ENCODE results near the gene SQSTM1. TPM values are rescaled to one million over a fixed set of nuclear protein-coding genes. Genes with fewer than 3 reads are reported as not detected.

SQSTM1 gene
- total and polyA plus RNA-seq, 4 donors = 152 to 404 (median 345) TPM

- no peaks in the 10 kb centered on the region for H3K4me1 ChIP-seq (ENCODE audit: control insufficient read depth in 1 of 2, insufficient read depth in 2 of 2, low read length in 2 of 2)
- H3K36me3 ChIP-seq (ENCODE audit: control insufficient read depth in 1 of 2, insufficient read depth in 2 of 2, low read length in 1 of 2) = no peaks in the 10 kb centered on the region
- intact Hi-C loops (cut with DNase I) = loop anchor here in 1 of 2 donors (10.0 kb wide), 2 partner anchors 68 to 118 kb away; no protein-coding TSS in a partner anchor
- no peak overlapping the region for H3K4me3 ChIP-seq (ENCODE audit: low read length in 2 of 2)
- no peak overlapping the region for H3K27ac ChIP-seq (ENCODE audit: low read depth in 1 of 2, low read length in 2 of 2)
- WGBS, 2 donors = 88 to 91% methylated on average over 20 to 24 of the region's 24 CpGs
- no peaks in the 10 kb centered on the region for H3K27me3 ChIP-seq (ENCODE audit: control insufficient read depth in 1 of 2, insufficient read depth in 2 of 2, low read length in 1 of 2)
- H3K9me3 ChIP-seq (ENCODE audit: control insufficient read depth, low read length) = no peaks in the 10 kb centered on the region
- ATAC-seq (ENCODE audit: low FRiP score) (peak; percentile 5), DNase-seq (peak in 1 of 2 donors; percentile 76)
These were observed 27.9 kb upstream of the SQSTM1 start for GRCh38 chr5:179792612-179793467.

DNA sequence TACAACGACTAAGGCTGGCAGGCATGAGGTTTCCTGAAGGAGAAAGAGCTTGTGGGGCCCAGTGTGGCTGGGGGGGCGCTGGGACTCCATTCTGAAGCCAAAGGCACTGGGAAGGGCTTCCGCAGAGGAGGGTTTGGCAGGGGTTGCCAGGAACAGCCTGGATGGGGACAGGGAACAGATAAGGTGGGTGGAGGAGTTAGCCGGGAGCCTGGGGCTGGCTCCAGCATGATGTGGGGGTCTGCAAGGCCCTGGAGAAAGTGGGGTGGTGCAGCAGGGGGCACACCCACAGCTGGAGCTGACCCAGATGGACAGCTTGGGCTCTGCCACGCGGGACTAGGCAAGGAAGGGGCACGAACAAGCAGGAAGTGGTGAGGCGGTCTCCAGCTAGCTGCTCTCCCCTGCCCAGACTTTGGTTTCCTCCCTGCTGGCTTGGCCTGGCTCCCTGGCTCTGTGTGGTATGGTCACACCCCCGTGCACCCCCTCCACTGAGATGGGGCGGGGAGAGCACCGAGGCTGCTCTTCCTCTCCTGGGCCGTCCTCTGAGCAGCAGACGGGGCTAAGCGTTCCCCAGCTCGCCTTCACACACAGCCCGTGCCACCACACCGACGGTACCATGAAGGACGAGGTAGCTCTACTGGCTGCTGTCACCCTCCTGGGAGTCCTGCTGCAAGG, 27.1 kb upstream of the SQSTM1 start, which contains the start of gene LTC4S:
TSS of gene LTC4S (plus strand) at position 519 of the 672 bp plus-strand sequence. CDS start at position 614, 95 bp downstream.
- H3K27ac ChIP-seq (ENCODE audit: low read depth in 1 of 2, low read length in 2 of 2) = no peak within 1 kb of the TSS
- no peaks in the 10 kb centered on the region for H3K27me3 ChIP-seq (ENCODE audit: control insufficient read depth in 1 of 2, insufficient read depth in 2 of 2, low read length in 1 of 2)
- intact Hi-C loops (cut with DNase I) = loop anchor here in 1 of 2 donors (10.0 kb wide), 2 partner anchors 69 to 119 kb away; no protein-coding TSS in a partner anchor
- no peaks in the 10 kb centered on the region for H3K9me3 ChIP-seq (ENCODE audit: control insufficient read depth, low read length)
- no peak within 1 kb of the TSS for H3K4me3 ChIP-seq (ENCODE audit: low read length in 2 of 2)
- no peaks in the 10 kb centered on the region for H3K4me1 ChIP-seq (ENCODE audit: control insufficient read depth in 1 of 2, insufficient read depth in 2 of 2, low read length in 2 of 2)
- no peaks in the 10 kb centered on the region for H3K36me3 ChIP-seq (ENCODE audit: control insufficient read depth in 1 of 2, insufficient read depth in 2 of 2, low read length in 1 of 2)
- DNase-seq (peak; percentile 91 to 95), ATAC-seq (ENCODE audit: low FRiP score) (peak; percentile 75)
- 4 to 5% methylated on average over 19 of the region's 19 CpGs for WGBS, 2 donors

GRCh38 chr5:179794171-179794570, 26.5 kb upstream of the SQSTM1 start:
- intact Hi-C loops (cut with DNase I) = loop anchor here in 1 of 2 donors (10.0 kb wide), 2 partner anchors 69 to 119 kb away; no protein-coding TSS in a partner anchor
- H3K4me1 ChIP-seq (ENCODE audit: control insufficient read depth in 1 of 2, insufficient read depth in 2 of 2, low read length in 2 of 2) = no peaks in the 10 kb centered on the region
- H3K27me3 ChIP-seq (ENCODE audit: control insufficient read depth in 1 of 2, insufficient read depth in 2 of 2, low read length in 1 of 2) = no peaks in the 10 kb centered on the region
- no peak overlapping the region for H3K27ac ChIP-seq (ENCODE audit: low read depth in 1 of 2, low read length in 2 of 2)
- no peak overlapping the region for H3K4me3 ChIP-seq (ENCODE audit: low read length in 2 of 2)
- DNase-seq (no peak), ATAC-seq (ENCODE audit: low FRiP score) (no peak)
- 82 to 90% methylated on average over 3 of the region's 3 CpGs for WGBS, 2 donors
- H3K9me3 ChIP-seq (ENCODE audit: control insufficient read depth, low read length) = no peaks in the 10 kb centered on the region
- H3K36me3 ChIP-seq (ENCODE audit: control insufficient read depth in 1 of 2, insufficient read depth in 2 of 2, low read length in 1 of 2) = peaks cover 0 to 2% of the 10 kb centered on the region in 2 donors

GRCh38 chr5:179794575-179794974, 26.1 kb upstream of the SQSTM1 start:
- ATAC-seq (ENCODE audit: low FRiP score) = no peak
- intact Hi-C loops (cut with DNase I) = loop anchor here in 1 of 2 donors (10.0 kb wide), 2 partner anchors 70 to 120 kb away; no protein-coding TSS in a partner anchor
- no peaks in the 10 kb centered on the region for H3K9me3 ChIP-seq (ENCODE audit: control insufficient read depth, low read length)
- DNase-seq = no peak
- peaks cover 0 to 3% of the 10 kb centered on the region in 2 donors for H3K36me3 ChIP-seq (ENCODE audit: control insufficient read depth in 1 of 2, insufficient read depth in 2 of 2, low read length in 1 of 2)
- H3K4me1 ChIP-seq (ENCODE audit: control insufficient read depth in 1 of 2, insufficient read depth in 2 of 2, low read length in 2 of 2) = no peaks in the 10 kb centered on the region
- WGBS, 2 donors = 96% methylated on average over 3 of the region's 3 CpGs
- H3K4me3 ChIP-seq (ENCODE audit: low read length in 2 of 2) = no peak overlapping the region
- H3K27me3 ChIP-seq (ENCODE audit: control insufficient read depth in 1 of 2, insufficient read depth in 2 of 2, low read length in 1 of 2) = no peaks in the 10 kb centered on the region
- H3K27ac ChIP-seq (ENCODE audit: low read depth in 1 of 2, low read length in 2 of 2) = no peak overlapping the region

GRCh38 chr5:179795049-179795862, 25.4 kb upstream of the SQSTM1 start:
- 13 to 29% methylated on average over 21 to 53 of the region's 53 CpGs for WGBS, 2 donors
- intact Hi-C loops (cut with DNase I) = loop anchor here (5.0 to 10.0 kb wide), 3 partner anchors 33 to 120 kb away; no protein-coding TSS in a partner anchor
- Histone ChIP-seq H3K4me3 (ENCODE audit: low read length in 2 of 2) (peak overlapping the region; percentile 36 to 59), H3K27me3 (ENCODE audit: control insufficient read depth in 1 of 2, insufficient read depth in 2 of 2, low read length in 1 of 2) (no peaks in the 10 kb centered on the region), H3K9me3 (ENCODE audit: control insufficient read depth, low read length) (no peaks in the 10 kb centered on the region), H3K36me3 (ENCODE audit: control insufficient read depth in 1 of 2, insufficient read depth in 2 of 2, low read length in 1 of 2) (peaks cover 0 to 5% of the 10 kb centered on the region in 2 donors), H3K27ac (ENCODE audit: low read depth in 1 of 2, low read length in 2 of 2) (no peak overlapping the region), H3K4me1 (ENCODE audit: control insufficient read depth in 1 of 2, insufficient read depth in 2 of 2, low read length in 2 of 2) (no peaks in the 10 kb centered on the region)
- DNase-seq = peak in 1 of 2 donors; percentile 55
- ATAC-seq (ENCODE audit: low FRiP score) = no peak

DNA sequence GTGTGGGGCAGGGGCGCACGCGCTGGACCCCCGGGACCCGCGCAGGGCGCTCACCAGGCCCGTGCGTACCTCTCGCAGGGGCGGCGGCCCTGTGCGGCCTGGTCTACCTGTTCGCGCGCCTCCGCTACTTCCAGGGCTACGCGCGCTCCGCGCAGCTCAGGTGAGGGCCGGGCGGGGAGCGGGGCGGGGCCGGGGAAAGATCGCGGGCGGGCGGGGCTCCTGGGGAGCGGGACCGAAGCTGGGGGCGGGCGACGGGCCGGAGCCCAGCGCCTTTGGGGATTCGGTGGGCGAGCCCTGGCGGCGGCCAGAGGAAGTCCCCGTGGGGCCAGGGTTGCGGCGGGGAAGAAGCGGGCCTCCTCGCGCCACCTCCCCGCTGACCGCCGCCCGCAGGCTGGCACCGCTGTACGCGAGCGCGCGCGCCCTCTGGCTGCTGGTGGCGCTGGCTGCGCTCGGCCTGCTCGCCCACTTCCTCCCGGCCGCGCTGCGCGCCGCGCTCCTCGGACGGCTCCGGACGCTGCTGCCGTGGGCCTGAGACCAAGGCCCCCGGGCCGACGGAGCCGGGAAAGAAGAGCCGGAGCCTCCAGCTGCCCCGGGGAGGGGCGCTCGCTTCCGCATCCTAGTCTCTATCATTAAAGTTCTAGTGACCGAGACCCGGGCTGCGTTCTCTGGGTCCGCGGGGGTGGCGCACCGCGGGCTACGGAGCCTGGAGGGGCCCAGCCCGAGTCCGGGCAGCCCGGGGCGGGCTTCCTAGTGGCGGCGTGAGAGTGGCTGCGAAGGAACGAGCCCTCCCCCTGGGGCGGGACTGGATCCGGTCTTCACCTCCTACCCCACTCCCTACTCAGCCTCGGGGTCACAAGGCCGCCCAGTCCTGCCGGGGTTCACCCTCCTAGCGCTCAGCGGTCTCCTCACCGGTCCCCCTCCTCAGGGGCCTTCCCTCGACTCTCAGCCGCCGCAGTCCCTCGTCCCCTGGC, 24.6 kb upstream of the SQSTM1 start:
- Histone ChIP-seq H3K27me3 (ENCODE audit: control insufficient read depth in 1 of 2, insufficient read depth in 2 of 2, low read length in 1 of 2) (no peaks in the 10 kb centered on the region), H3K36me3 (ENCODE audit: control insufficient read depth in 1 of 2, insufficient read depth in 2 of 2, low read length in 1 of 2) (peaks cover 0 to 5% of the 10 kb centered on the region in 2 donors), H3K4me3 (ENCODE audit: low read length in 2 of 2) (peak overlapping the region; percentile 36 to 59), H3K4me1 (ENCODE audit: control insufficient read depth in 1 of 2, insufficient read depth in 2 of 2, low read length in 2 of 2) (no peaks in the 10 kb centered on the region), H3K9me3 (ENCODE audit: control insufficient read depth, low read length) (no peaks in the 10 kb centered on the region), H3K27ac (ENCODE audit: low read depth in 1 of 2, low read length in 2 of 2) (peak overlapping the region in 1 of 2 donors; percentile 15)
- ATAC-seq (ENCODE audit: low FRiP score) (peak; percentile 85), DNase-seq (peak; percentile 88 to 94)
- 3 to 6% methylated on average over 57 to 113 of the region's 113 CpGs for WGBS, 2 donors
- intact Hi-C loops (cut with DNase I) = loop anchor here (1.0 to 10.0 kb wide), 4 partner anchors 33 to 121 kb away; no protein-coding TSS in a partner anchor

DNA sequence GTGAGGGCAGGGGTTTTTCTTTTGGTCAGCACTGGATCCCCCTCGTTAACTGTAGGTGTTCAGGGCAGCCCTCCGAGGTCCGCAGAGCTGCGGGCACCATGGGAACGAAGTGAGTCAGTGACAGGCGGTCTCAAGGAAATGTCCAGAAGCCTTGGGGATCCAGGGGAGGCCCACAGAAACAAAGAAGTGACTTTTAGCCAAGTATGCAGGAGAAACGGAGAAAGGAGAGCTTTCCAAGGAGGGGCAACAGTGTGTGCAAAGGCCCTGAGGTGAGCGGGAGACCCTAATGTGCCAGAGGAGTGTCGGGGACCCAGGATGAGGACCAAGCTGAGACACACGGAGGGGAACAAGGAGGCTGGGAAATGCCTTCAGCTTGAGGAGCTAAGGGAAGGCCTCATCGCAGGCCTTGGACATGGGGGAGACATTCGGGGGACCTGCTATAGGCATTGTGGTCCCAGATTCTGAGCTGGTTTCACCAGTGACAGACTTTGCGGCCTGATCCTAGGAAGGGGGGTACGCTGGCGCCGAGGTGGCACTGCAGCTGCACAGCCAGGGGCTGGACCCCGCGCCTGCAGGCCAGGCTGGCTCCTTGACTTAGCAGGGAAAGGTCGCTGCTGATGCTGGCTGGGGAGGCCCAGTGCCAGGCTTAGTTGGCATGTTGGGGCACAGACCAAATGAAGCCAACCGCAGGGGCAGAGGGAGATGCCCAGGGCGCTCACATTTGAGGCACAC, 23.7 kb upstream of the SQSTM1 start:
- no peak for DNase-seq
- 86 to 89% methylated on average over 21 of the region's 21 CpGs for WGBS, 2 donors
- Histone ChIP-seq H3K9me3 (ENCODE audit: control insufficient read depth, low read length) (no peaks in the 10 kb centered on the region), H3K4me1 (ENCODE audit: control insufficient read depth in 1 of 2, insufficient read depth in 2 of 2, low read length in 2 of 2) (no peaks in the 10 kb centered on the region), H3K27me3 (ENCODE audit: control insufficient read depth in 1 of 2, insufficient read depth in 2 of 2, low read length in 1 of 2) (no peaks in the 10 kb centered on the region), H3K4me3 (ENCODE audit: low read length in 2 of 2) (no peak overlapping the region), H3K27ac (ENCODE audit: low read depth in 1 of 2, low read length in 2 of 2) (peak overlapping the region in 1 of 2 donors; percentile 2), H3K36me3 (ENCODE audit: control insufficient read depth in 1 of 2, insufficient read depth in 2 of 2, low read length in 1 of 2) (peaks cover 0 to 7% of the 10 kb centered on the region in 2 donors)
- no peak for ATAC-seq (ENCODE audit: low FRiP score)
- intact Hi-C loops (cut with DNase I) = loop anchor here (1.0 to 10.0 kb wide), 4 partner anchors 34 to 122 kb away; no protein-coding TSS in a partner anchor

Measured in aorta (tissue), 5 donors.